Smooth muscle cell (in vitro differentiated cells): ENCODE results near the gene SHC3. TPM values are rescaled to one million over a fixed set of nuclear protein-coding genes. Genes with fewer than 3 reads are reported as not detected.

Experiments used
- DNase-seq: peaks from one replicate; lab custom pipeline; 2025; ENCODE audit not compliant: unreplicated experiment; lab: John Stamatoyannopoulos, UW
- H2AFZ ChIP-seq: fragments of 200-600 bp; sonication (generic); 2 replicates; pipeline ENCODE4 v1.6.0; 2016; ENCODE audit warnings: antibody characterized with exemption, low read depth, mild to moderate bottlenecking
- H3F3A ChIP-seq: fragments of 200-600 bp; sonication (generic); 2 replicates; pipeline ENCODE4 v1.6.0; 2017; ENCODE audit warnings: antibody characterized with exemption, low read depth
- H3K27ac ChIP-seq: fragments of 200-600 bp; sonication (generic); 2 replicates; pipeline ENCODE4 v1.5.1; 2016; ENCODE audit warnings: low read depth, mild to moderate bottlenecking
- H3K27me3 ChIP-seq: fragments of 200-600 bp; sonication (generic); 2 replicates; pipeline ENCODE4 v1.6.1; 2016; ENCODE audit warnings: low read depth, mild to moderate bottlenecking
- H3K36me3 ChIP-seq: fragments of 200-600 bp; sonication (generic); 2 replicates; pipeline ENCODE4 v1.5.1; 2016; ENCODE audit warnings: low read depth
- H3K4me1 ChIP-seq: fragments of 200-600 bp; sonication (generic); 2 replicates; pipeline ENCODE4 v1.5.1; 2016; ENCODE audit warnings: low read depth
- H3K4me2 ChIP-seq: fragments of 200-600 bp; sonication (generic); 2 replicates; pipeline ENCODE4 v1.6.0; 2016; ENCODE audit warnings: mild to moderate bottlenecking
- H3K4me3 ChIP-seq: fragments of 200-600 bp; sonication (generic); 2 replicates; pipeline ENCODE4 v1.5.1; 2016; ENCODE audit warnings: mild to moderate bottlenecking
- H3K79me2 ChIP-seq: fragments of 200-600 bp; sonication (generic); 2 replicates; pipeline ENCODE4 v1.6.0; 2016; ENCODE audit warnings: low read depth, mild to moderate bottlenecking
- H3K9ac ChIP-seq: fragments of 200-600 bp; sonication (generic); 2 replicates; pipeline ENCODE4 v1.6.0; 2016; ENCODE audit warnings: low read depth
- H3K9me3 ChIP-seq: fragments of 200-600 bp; sonication (generic); replicated peaks from 2 replicates; pipeline ENCODE4 v1.5.1; 2016; ENCODE audit warnings: low read depth
- H4K20me1 ChIP-seq: fragments of 200-600 bp; sonication (generic); 2 replicates; pipeline ENCODE4 v1.6.0; 2016; ENCODE audit warnings: low read depth
- WGBS: methylation state at CpG from one replicate; pipeline ENCODE4 v1.1.7; 2016; ENCODE audit warnings: low lambda C conversion rate; 5-methylcytosine and 5-hydroxymethylcytosine counted together
- polyA plus RNA-seq: library from polyadenylated mRNA; unstranded; fragments of >200 nt; fragmentation: Nextera tagmentation; extraction: Ambion mirVana; gene quantifications from 2 replicates; pipeline ENCODE4 v1.2.1, GENCODE V29; 2016
- total RNA-seq: library from RNA; depleted of rRNA; stranded (reverse); fragments of >200 nt; gene quantifications from 2 replicates; pipeline ENCODE4 v1.2.3, GENCODE V29; 2014
- TF ChIP-seq, protein P1 (sequence below): fragments of 200-600 bp; sonication (generic); IDR thresholded peaks from 2 replicates; pipeline ENCODE4 v1.5.1; 2017; ENCODE audit warnings: borderline replicate concordance, mild to moderate bottlenecking, antibody characterized with exemption; ENCODE audit not compliant: insufficient read depth, poor library complexity, severe bottlenecking

SHC3 gene
- total and polyA plus RNA-seq, 2 experiments from 2014 or later, result 0.38 to 0.67 TPM

DNA sequence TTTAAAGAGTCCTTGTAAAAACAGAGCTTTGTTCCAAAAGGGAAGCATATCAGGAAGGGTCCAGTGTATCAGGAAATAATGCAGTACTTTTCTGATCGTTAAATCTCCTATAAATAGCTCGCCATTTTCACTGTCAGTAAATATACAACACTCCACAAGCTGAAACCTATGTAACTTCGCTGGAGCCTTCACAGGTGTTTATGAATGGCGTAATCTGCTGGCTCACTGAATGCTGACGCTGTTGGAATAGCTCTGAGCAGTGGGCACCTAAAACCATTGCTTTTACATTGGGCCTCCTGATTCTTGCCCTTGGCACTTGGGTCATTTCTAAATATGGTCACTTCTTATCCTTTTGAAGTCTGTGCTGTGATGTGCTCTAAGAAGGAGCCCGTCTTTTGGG is 4.3 kb downstream of the SHC3 start:
- 81% methylated on average over 6 of the region's 6 CpGs for WGBS
- Histone ChIP-seq H3K27me3 (peaks cover 39% of the 10 kb centered on the region), H3K9me3 (no peaks in the 10 kb centered on the region), H3K27ac (no peak overlapping the region), H3K9ac (no peak overlapping the region), H3K36me3 (no peaks in the 10 kb centered on the region), H3K4me2 (no peak overlapping the region), H4K20me1 (no peaks in the 10 kb centered on the region), H2AFZ (no peak overlapping the region), H3K4me3 (no peak overlapping the region), H3K79me2 (no peaks in the 10 kb centered on the region), H3F3A (peaks cover 2% of the 10 kb centered on the region), H3K4me1 (peaks cover 20% of the 10 kb centered on the region)
- TF ChIP-seq, protein P1, sequence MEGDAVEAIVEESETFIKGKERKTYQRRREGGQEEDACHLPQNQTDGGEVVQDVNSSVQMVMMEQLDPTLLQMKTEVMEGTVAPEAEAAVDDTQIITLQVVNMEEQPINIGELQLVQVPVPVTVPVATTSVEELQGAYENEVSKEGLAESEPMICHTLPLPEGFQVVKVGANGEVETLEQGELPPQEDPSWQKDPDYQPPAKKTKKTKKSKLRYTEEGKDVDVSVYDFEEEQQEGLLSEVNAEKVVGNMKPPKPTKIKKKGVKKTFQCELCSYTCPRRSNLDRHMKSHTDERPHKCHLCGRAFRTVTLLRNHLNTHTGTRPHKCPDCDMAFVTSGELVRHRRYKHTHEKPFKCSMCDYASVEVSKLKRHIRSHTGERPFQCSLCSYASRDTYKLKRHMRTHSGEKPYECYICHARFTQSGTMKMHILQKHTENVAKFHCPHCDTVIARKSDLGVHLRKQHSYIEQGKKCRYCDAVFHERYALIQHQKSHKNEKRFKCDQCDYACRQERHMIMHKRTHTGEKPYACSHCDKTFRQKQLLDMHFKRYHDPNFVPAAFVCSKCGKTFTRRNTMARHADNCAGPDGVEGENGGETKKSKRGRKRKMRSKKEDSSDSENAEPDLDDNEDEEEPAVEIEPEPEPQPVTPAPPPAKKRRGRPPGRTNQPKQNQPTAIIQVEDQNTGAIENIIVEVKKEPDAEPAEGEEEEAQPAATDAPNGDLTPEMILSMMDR, result no peak
- no peak for DNase-seq

DNA sequence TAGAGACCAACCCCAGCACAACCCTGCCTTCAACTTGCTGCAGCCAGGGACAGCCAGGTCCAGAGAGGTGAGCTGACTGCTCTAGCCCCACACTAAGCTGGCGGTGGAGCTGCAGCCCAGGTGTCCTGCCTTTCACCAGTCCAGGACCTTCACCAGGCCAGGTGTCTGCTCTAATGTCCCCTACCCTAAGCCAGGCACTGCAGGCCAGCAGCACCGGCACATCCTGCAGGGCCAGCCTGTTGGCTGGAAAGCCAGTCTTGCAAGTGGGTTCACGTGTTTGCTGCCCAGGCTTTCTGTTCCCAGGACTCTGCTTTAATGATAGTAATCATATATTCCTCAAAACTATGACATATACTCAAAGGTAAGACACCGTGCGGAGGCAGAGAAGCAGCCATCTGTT is 5.5 kb downstream of the SHC3 start:
- Histone ChIP-seq H3K9me3 (no peaks in the 10 kb centered on the region), H3K4me1 (peaks cover 11% of the 10 kb centered on the region), H3K9ac (no peak overlapping the region), H2AFZ (no peak overlapping the region), H3K36me3 (no peaks in the 10 kb centered on the region), H3K4me2 (no peak overlapping the region), H3K79me2 (no peaks in the 10 kb centered on the region), H3K27ac (no peak overlapping the region), H3K27me3 (peaks cover 35% of the 10 kb centered on the region), H3F3A (no peaks in the 10 kb centered on the region), H4K20me1 (no peaks in the 10 kb centered on the region), H3K4me3 (no peak overlapping the region)
- DNase-seq, result no peak
- TF ChIP-seq, protein P1, result no peak
- 85% methylated on average over 5 of the region's 5 CpGs for WGBS

DNA sequence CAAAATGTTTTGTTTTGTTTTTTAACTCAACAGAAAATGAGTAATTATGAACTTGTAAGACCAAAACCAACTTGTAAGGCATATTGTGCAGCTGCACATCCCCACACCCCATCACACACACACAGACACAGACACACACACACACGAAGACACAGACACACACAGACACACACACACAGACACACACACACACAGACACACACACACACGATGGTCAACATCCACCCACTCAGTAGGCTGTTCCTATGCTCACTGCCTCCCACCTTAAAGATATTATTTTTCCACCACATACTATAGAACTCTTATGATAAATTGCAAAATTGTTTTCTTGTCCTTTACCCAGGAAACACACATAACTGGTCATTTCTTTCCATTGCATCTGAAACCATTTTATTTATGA is 6.2 kb downstream of the SHC3 start:
- H4K20me1 ChIP-seq, result no peaks in the 10 kb centered on the region
- no peaks in the 10 kb centered on the region for H3K9me3 ChIP-seq
- H3K36me3 ChIP-seq, result no peaks in the 10 kb centered on the region
- H3K9ac ChIP-seq, result no peak overlapping the region
- no peaks in the 10 kb centered on the region for H3K79me2 ChIP-seq
- H3K27me3 ChIP-seq, result peaks cover 31% of the 10 kb centered on the region
- no peak overlapping the region for H3K27ac ChIP-seq
- H3K4me3 ChIP-seq, result no peak overlapping the region
- TF ChIP-seq, protein P1, result no peak
- no peak for DNase-seq
- H3F3A ChIP-seq, result no peaks in the 10 kb centered on the region
- no peak overlapping the region for H2AFZ ChIP-seq
- WGBS, result 84% methylated on average over 2 of the region's 2 CpGs
- peaks cover 8% of the 10 kb centered on the region for H3K4me1 ChIP-seq
- H3K4me2 ChIP-seq, result no peak overlapping the region

DNA sequence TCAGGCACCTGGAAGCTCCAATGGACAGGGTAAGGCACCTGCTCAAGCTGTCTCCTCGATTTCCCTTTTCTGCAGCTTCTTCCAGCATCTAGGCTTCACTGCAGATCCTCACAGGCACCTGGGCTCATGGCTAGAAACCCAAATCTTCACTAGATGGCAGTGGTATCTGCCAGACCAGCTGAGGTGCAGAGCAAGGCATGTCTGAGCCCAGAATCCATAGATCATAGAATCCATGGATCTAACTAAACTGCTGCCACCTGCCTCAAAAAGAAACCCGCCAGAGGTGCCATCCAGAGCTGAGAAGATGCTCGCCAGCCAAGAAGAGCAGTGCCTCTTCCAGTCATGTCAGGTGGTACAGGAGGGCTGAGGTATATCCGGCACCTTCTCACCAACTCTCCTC is 6.9 kb downstream of the SHC3 start:
- Histone ChIP-seq H3K27me3 (peaks cover 24% of the 10 kb centered on the region), H3K4me2 (no peak overlapping the region), H4K20me1 (no peaks in the 10 kb centered on the region), H3K4me1 (peaks cover under 1% of the 10 kb centered on the region), H3K36me3 (no peaks in the 10 kb centered on the region), H3K27ac (no peak overlapping the region), H3K79me2 (no peaks in the 10 kb centered on the region), H3F3A (no peaks in the 10 kb centered on the region), H3K9ac (no peak overlapping the region), H3K9me3 (no peaks in the 10 kb centered on the region), H3K4me3 (no peak overlapping the region), H2AFZ (no peak overlapping the region)
- TF ChIP-seq, protein P1, result no peak
- 94% methylated on average over 4 of the region's 4 CpGs for WGBS
- DNase-seq, result no peak
